Stimulated activated memory B cell treated with anti-CD40 and anti-IgM and Interleukin-4, amounts not matched to agents 10 μg/mL and 1 μg/mL and 100 μg/mL, for 72 hours (primary cell): Measurements from ENCODE around the gene ZNF670.
"Not testable (repeated sequence)": the region's sequence is repeated elsewhere in the genome, so short reads cannot be mapped to it uniquely, and the experiment has no call there.

Source experiments
- ATAC-seq: fragments of 150-1000 bp; cut with Tn5 transposase; 2 replicates; pipeline ENCODE4 v1.10.0; 2021
- H3K27ac Mint-ChIP-seq: one replicate; pipeline ENCODE4 v1.8.0; 2022; ENCODE audit warnings: mild to moderate bottlenecking, mixed read lengths
- H3K27me3 Mint-ChIP-seq: one replicate; pipeline ENCODE4 v1.8.0; 2022; ENCODE audit warnings: mixed read lengths
- H3K36me3 Mint-ChIP-seq: one replicate; pipeline ENCODE4 v1.8.0; 2022; ENCODE audit warnings: mixed read lengths
- H3K4me1 Mint-ChIP-seq: one replicate; pipeline ENCODE4 v1.8.0; 2022; ENCODE audit warnings: mixed read lengths
- H3K4me3 Mint-ChIP-seq: one replicate; pipeline ENCODE4 v1.8.0; 2022; ENCODE audit warnings: mild to moderate bottlenecking, moderate library complexity, mixed read lengths
- H3K9me3 Mint-ChIP-seq: one replicate; pipeline ENCODE4 v1.8.0; 2022; ENCODE audit warnings: mixed read lengths

ZNF670 gene

DNA sequence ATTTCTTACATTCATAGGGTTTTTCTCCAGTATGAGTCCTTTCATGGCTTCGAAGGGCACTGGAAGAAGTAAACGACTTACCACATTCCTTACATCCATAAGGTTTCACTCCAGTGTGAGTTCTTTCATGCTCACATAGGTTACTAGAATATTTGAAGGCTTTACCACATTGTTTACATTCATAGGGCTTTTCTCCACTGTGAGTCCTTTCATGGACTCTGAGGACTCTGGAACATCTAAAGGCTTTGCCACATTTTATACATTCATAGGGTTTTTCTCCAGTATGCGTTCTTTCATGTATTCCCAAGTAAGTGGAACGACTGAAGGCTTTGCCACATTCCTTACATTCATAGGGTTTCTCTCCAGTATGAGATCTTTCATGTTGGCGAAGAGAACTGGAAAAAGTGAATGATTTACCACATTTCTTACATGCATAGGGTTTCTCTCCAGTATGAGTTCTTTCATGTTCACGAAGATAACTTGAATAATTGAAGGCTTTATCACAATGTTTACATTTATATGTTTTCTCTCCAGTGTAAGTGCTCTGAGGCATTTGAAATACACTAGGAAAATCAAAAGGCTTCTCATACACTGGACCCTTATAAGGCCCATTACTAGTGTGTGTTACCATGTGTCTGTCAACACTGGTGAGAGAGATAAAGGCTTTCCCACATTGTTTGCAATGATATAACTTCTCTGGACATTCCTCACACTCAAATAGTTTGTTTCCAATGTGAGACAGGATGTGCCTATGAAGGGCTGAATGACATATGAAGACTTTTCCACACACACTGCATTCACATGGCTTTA is 40.9 kb downstream of the ZNF670 start:
- H3K36me3 Mint-ChIP-seq, result peaks cover 80% of the 10 kb centered on the region
- no peak for ATAC-seq
- peaks cover 21% of the 10 kb centered on the region for H3K9me3 Mint-ChIP-seq

DNA sequence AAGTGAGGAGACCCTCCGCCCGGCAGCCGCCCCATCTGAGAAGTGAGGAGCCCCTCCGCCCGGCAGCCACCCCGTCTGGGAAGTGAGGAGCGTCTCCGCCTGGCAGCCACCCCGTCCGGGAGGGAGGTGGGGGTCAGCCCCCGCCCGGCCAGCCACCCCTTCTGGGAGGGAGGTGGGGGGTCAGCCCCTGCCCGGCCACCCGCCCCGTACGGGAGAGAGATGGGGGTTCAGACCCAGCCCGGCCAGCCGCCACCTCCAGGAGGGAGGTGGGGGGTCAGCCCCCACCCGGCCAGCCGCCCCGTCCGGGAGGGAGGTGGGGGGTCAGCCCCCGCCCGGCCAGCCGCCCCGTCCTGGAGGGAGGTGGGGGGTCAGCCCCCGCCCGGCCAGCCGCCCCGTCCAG is 46.3 kb downstream of the ZNF670 start:
- not testable (repeated sequence) for H3K27me3 Mint-ChIP-seq, ATAC-seq, H3K27ac Mint-ChIP-seq, H3K4me1 Mint-ChIP-seq, H3K4me3 Mint-ChIP-seq
- peaks cover 18% of the 10 kb centered on the region for H3K9me3 Mint-ChIP-seq
- peaks cover 39% of the 10 kb centered on the region for H3K36me3 Mint-ChIP-seq

More for the DNA sequence above, 40.9 kb downstream of the ZNF670 start:
- H3K4me3 Mint-ChIP-seq, result no peak overlapping the region
- H3K4me1 Mint-ChIP-seq, result no peaks in the 10 kb centered on the region
- H3K27ac Mint-ChIP-seq, result no peak overlapping the region
- no peaks in the 10 kb centered on the region for H3K27me3 Mint-ChIP-seq
